SH-SY5Y (cell line): ENCODE data around the gene KANTR.

Experiments used
- GATA2 ChIP-seq: IDR thresholded peaks from 2 replicates; pipeline ENCODE4 v1.6.1; 2011; ENCODE audit warnings: mild to moderate bottlenecking, low read depth, low read length
- GATA3 ChIP-seq: IDR thresholded peaks from 2 replicates; pipeline ENCODE4 v1.6.1; 2011; ENCODE audit warnings: low read depth, mild to moderate bottlenecking, low read length, moderate library complexity

GRCh38 chrX:53056292-53056691 is 37.6 kb upstream of the KANTR start:
- no peak for TF ChIP-seq GATA2
- no peak for TF ChIP-seq GATA3
